Pancreas (tissue), 10 donors: ENCODE data around the gene TMEM129. TPM values are rescaled to one million over a fixed set of nuclear protein-coding genes. Genes with fewer than 3 reads are reported as not detected.
A peak's percentile ranks its signal among the peaks of the same experiment; 100 is the strongest.

Source experiments
- ATAC-seq, 4 donors: fragments of 200-7000 bp; cut with Tn5 transposase; one replicate each; pipeline versions ENCODE4 v1.8.0 to v1.9.1; 2020; ENCODE audit warnings: mild to moderate bottlenecking in 4 of 4, moderate library complexity in 4 of 4
- DNase-seq, 6 donors: peaks; one replicate each; pipeline ENCODE4 v3.0.0-alpha.2; 2020
- FAIRE-seq: peaks from 2 replicates; lab custom pipeline; 2012; peaks lifted over from hg19 to GRCh38; lab: Jason Lieb, UNC
- H3K27ac ChIP-seq, 4 donors: fragments of 200-600 bp; sonication (generic); 1 replicate in 3 of 4; 2 replicates in 1 of 4; pipeline versions ENCODE4 v1.5.0 to v1.8.0; 2020
- H3K27me3 ChIP-seq, 4 donors: fragments of 200-600 bp; one replicate each; pipeline ENCODE4 v1.8.0; 2021
- H3K36me3 ChIP-seq, 3 donors: fragments of 200-600 bp; sonication (generic) in 1 of 3; one replicate each; pipeline versions ENCODE4 v1.5.0 to v1.8.0; 2020 to 2021
- H3K4me1 ChIP-seq, 3 donors: fragments of 200-600 bp; one replicate each; pipeline ENCODE4 v1.8.0; 2021
- H3K4me3 ChIP-seq, 4 donors: fragments of 200-600 bp; sonication (generic) in 2 of 4; one replicate each; pipeline versions ENCODE4 v1.5.0 to v1.8.0; 2020 to 2021
- H3K9me3 ChIP-seq, 4 donors: fragments of 200-600 bp; one replicate each; pipeline ENCODE4 v1.8.0; 2021
- WGBS, 2 donors: extraction: QIAGEN DNeasy Blood & Tissue Kit; methylation state at CpG; one replicate each; pipeline ENCODE4 v1.1.7; 2013; 5-methylcytosine and 5-hydroxymethylcytosine counted together
- intact Hi-C, 3 donors: fragments of 100-400 bp; cut with DNase I; formaldehyde crosslinking; loops; one replicate each; pipeline versions ENCODE4 v1.11.1 to v1.14.2; 2022
- polyA plus RNA-seq, 2 donors: library from polyadenylated mRNA; stranded (reverse); fragments of 200-250 nt; gene quantifications; one replicate each; pipeline ENCODE4 v1.2.3, GENCODE V29; 2013
- total RNA-seq, 6 donors: library from RNA; stranded (reverse); fragmentation: NEBNext Ultra II Directional in 4 of 6; extraction: Animal tissue kit (Norgen Biotek cat#: 25700) in 4 of 6; gene quantifications; one replicate each; pipeline versions ENCODE4 v1.2.1 to v1.2.4, GENCODE V29; 2021 to 2023
- TF ChIP-seq, protein P1 (sequence below), 4 donors: fragments of 200-600 bp; sonication (generic) in 3 of 4; IDR thresholded peaks; one replicate each; pipeline versions ENCODE4 v1.5.0 to v1.8.0; 2021; ENCODE audit warnings: antibody characterized with exemption in 4 of 4
- donor health status: healthy with polysubstance abuse.
- donor health status: DM: no; HTN: no; CAD: no; lungs with moderate emphysema.
- donor health status: DM: no; HTN: no; CAD: no.
- donor health status: control.
- donor health status: control.
- donor health status: Bipolar disorder and iron deficiency.
- donor health status: DM: yes; HTN: yes; CAD: no.
- donor health status: DM: no; HTN: no; CAD: no.
- donor health status: DM: no; HTN: no; CAD: no.
- donor health status: DM: yes; HTN: yes; CAD: no.

The TMEM129 gene
- total and polyA plus RNA-seq, 8 donors: 17.2 to 32.7 (median 20.0) TPM

DNA sequence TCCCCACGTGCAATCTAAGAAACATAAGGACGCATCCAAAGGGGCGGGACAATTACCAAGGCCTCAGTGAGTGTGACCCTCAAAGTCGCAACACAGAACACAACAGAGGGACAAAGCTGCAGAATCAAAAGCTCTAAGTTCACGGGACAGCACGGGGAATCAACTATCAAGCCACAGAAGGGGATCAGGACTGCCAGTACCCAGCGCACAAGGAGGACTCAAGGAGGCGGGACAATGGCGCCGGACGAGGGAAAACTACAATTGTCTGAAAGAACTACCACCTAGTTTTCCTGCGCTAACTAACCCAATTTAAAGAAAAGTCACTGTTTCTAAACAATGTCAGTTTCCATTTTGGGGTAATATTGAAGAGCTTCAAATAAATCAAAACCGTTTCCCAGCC is 38.3 kb downstream of the TMEM129 start:
- peak overlapping the region in 1 of 4 donors; percentile 77 for H3K4me3 ChIP-seq
- H3K27me3 ChIP-seq: no peaks in the 10 kb centered on the region
- FAIRE-seq (no peak), DNase-seq (peak in 1 of 6 donors; percentile 32), ATAC-seq (no peak)
- intact Hi-C loops: no loop called here
- WGBS, 2 donors: 94 to 97% methylated on average over 13 of the region's 13 CpGs
- no peak overlapping the region for H3K27ac ChIP-seq
- no peaks in the 10 kb centered on the region for H3K36me3 ChIP-seq
- H3K9me3 ChIP-seq: no peaks in the 10 kb centered on the region
- TF ChIP-seq, protein P1, sequence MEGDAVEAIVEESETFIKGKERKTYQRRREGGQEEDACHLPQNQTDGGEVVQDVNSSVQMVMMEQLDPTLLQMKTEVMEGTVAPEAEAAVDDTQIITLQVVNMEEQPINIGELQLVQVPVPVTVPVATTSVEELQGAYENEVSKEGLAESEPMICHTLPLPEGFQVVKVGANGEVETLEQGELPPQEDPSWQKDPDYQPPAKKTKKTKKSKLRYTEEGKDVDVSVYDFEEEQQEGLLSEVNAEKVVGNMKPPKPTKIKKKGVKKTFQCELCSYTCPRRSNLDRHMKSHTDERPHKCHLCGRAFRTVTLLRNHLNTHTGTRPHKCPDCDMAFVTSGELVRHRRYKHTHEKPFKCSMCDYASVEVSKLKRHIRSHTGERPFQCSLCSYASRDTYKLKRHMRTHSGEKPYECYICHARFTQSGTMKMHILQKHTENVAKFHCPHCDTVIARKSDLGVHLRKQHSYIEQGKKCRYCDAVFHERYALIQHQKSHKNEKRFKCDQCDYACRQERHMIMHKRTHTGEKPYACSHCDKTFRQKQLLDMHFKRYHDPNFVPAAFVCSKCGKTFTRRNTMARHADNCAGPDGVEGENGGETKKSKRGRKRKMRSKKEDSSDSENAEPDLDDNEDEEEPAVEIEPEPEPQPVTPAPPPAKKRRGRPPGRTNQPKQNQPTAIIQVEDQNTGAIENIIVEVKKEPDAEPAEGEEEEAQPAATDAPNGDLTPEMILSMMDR (IDR thresholded peaks at IDR 0.05): no peak
- H3K4me1 ChIP-seq: no peaks in the 10 kb centered on the region

DNA sequence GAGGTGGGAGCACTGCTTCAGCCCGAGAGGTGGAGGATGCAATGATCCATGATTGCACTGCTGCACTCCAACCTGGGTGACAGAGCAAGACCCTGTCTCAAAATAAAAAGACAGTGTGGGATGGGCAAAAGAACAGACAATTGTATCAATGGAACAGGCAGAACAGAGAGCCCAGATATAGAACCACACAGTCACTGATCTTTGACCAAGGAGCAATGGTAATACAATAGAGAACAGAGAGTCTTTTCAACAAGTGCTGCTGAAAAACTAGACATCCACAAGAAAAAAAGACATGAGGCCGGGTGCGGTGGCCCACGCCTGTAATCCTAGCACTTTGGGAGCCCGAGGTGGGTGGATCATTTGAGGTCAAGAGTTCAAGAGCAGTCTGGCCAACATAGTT is 42.9 kb downstream of the TMEM129 start:
- TF ChIP-seq, protein P1 (IDR thresholded peaks at IDR 0.05): no peak
- Histone ChIP-seq H3K4me1 (no peaks in the 10 kb centered on the region), H3K27me3 (no peaks in the 10 kb centered on the region), H3K27ac (no peak overlapping the region), H3K9me3 (no peaks in the 10 kb centered on the region), H3K36me3 (no peaks in the 10 kb centered on the region), H3K4me3 (no peak overlapping the region)
- intact Hi-C loops: no loop called here
- WGBS, 2 donors: 78 to 81% methylated on average over 5 of the region's 5 CpGs
- FAIRE-seq (no peak), ATAC-seq (no peak), DNase-seq (no peak)

DNA sequence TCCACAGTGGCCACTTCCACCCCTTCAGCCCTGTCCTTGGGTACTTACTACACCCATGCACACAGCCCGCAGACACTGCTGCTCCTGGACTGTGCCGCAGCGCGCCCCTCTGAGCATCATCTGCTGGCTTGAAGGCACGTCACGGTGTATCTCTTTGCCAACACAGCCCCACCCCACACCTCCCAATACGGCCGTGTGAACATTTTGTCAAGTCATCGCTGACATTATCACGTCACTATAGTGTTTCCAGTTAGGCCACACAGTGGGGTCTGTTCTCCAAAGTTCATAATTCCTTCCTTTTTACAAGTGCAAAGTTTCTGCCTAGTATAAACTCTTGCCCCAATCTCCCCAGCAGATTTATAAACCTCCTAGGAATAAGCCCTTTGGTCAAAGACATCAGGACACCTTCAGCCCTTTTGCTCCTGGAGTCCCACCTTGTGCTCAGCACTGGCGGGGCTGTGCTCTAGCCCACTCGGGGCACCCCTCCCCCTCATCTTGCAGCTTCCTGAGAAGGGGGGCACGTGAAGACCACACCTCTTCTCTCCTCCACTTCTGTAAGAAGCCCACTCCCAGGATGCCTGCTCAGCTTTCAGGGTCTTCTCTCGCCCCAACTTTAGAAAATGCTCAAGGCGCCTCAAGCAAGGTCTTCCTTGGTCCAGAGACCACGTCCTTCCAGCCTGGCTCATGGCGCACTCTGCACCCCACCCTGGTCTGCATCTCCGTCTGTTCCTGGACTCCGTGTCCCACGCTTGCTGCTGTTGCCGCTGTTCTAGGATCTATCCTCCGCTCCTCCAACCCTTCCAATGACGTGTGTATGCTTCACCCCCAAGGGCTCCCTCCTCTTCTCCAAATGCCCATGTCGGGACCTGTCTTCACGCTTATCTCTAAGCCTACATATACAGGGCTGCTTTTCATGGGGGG is 44.3 kb downstream of the TMEM129 start:
- ATAC-seq (no peak), DNase-seq (peak in 1 of 6 donors; percentile 36), FAIRE-seq (no peak)
- no peak overlapping the region for H3K4me3 ChIP-seq
- 76 to 83% methylated on average over 24 to 25 of the region's 25 CpGs for WGBS, 2 donors
- no peaks in the 10 kb centered on the region for H3K27me3 ChIP-seq
- no peaks in the 10 kb centered on the region for H3K36me3 ChIP-seq
- TF ChIP-seq, protein P1 (IDR thresholded peaks at IDR 0.05): no peak
- intact Hi-C loops: no loop called here
- H3K9me3 ChIP-seq: no peaks in the 10 kb centered on the region
- no peaks in the 10 kb centered on the region for H3K4me1 ChIP-seq
- no peak overlapping the region for H3K27ac ChIP-seq

DNA sequence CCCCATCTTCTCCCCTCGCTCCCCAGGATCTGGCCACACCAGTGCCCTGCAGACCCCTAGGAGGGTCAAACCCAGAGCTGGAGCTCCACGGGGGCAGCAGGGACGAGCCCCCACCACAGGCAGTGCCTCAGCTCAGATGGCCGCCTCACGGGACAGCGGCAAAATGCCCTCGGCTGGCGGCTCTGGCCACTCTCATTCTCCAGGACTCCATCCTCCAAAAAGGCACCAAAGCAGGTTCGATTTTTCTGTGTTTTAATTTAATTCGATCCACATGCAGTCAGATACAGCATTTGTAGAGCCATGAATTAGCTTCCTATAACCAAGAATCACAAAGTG is 45.4 kb downstream of the TMEM129 start:
- FAIRE-seq (no peak), DNase-seq (peak in 1 of 6 donors; percentile 29), ATAC-seq (no peak)
- Histone ChIP-seq H3K27me3 (no peaks in the 10 kb centered on the region), H3K4me1 (no peaks in the 10 kb centered on the region), H3K9me3 (no peaks in the 10 kb centered on the region), H3K36me3 (no peaks in the 10 kb centered on the region), H3K27ac (no peak overlapping the region), H3K4me3 (no peak overlapping the region)
- intact Hi-C loops: no loop called here
- TF ChIP-seq, protein P1 (IDR thresholded peaks at IDR 0.05): no peak
- 69 to 74% methylated on average over 10 of the region's 10 CpGs for WGBS, 2 donors
